T-helper 17 cell (primary cell): ENCODE results near the gene FLNB. TPM values are rescaled to one million over a fixed set of nuclear protein-coding genes. Genes with fewer than 3 reads are reported as not detected.

Experiments used
- ATAC-seq: fragments of 150-1000 bp; cut with Tn5 transposase; 2 replicates; pipeline ENCODE4 v1.10.0; 2021; ENCODE audit warnings: mild to moderate bottlenecking, moderate library complexity
- DNase-seq, 3 donors: peaks; one replicate each; pipeline versions ENCODE4 v3.0.0 to v3.0.0-alpha.2; 2020 to 2021
- H3K9me3 ChIP-seq: one replicate; pipeline ENCODE4 v1.7.0; 2013; ENCODE audit warnings: low read length, mild to moderate bottlenecking; ENCODE audit not compliant: control insufficient read depth, poor library complexity, severe bottlenecking
- H3K27ac Mint-ChIP-seq: one replicate; pipeline ENCODE4 v1.8.0; 2022; ENCODE audit warnings: mild to moderate bottlenecking, moderate library complexity, mixed read lengths
- H3K27me3 Mint-ChIP-seq: one replicate; pipeline ENCODE4 v1.8.0; 2022; ENCODE audit warnings: mixed read lengths
- H3K36me3 Mint-ChIP-seq: one replicate; pipeline ENCODE4 v1.8.0; 2022; ENCODE audit warnings: low read depth, mixed read lengths
- H3K4me1 Mint-ChIP-seq: one replicate; pipeline ENCODE4 v1.8.0; 2022; ENCODE audit warnings: mild to moderate bottlenecking, mixed read lengths
- H3K4me3 Mint-ChIP-seq: one replicate; pipeline ENCODE4 v1.8.0; 2022; ENCODE audit warnings: mild to moderate bottlenecking, moderate library complexity, mixed read lengths
- total RNA-seq, 4 donors: library from RNA in 2 of 4; stranded (reverse) in 2 of 4; gene quantifications; one replicate each; pipeline ENCODE4 v1.2.3 and lab custom pipeline; 2022 to 2026

Gene FLNB
- total RNA-seq, 2 donors from 2014 or later = 41.1 to 42.5 TPM

GRCh38 chr3:58063022-58063815 is 55.0 kb downstream of the FLNB start:
- Mint-ChIP-seq H3K27me3 (no peaks in the 10 kb centered on the region), H3K36me3 (no peaks in the 10 kb centered on the region), H3K4me1 (peaks cover 9% of the 10 kb centered on the region), H3K4me3 (no peak overlapping the region), H3K27ac (no peak overlapping the region)
- DNase-seq (no peak), ATAC-seq (no peak)
- H3K9me3 ChIP-seq = no peaks in the 10 kb centered on the region

GRCh38 chr3:58064923-58065638 is 56.9 kb downstream of the FLNB start:
- H3K27ac Mint-ChIP-seq = peak overlapping the region; percentile 34
- no peaks in the 10 kb centered on the region for H3K27me3 Mint-ChIP-seq
- no peak overlapping the region for H3K4me3 Mint-ChIP-seq
- DNase-seq (no peak), ATAC-seq (no peak)
- no peaks in the 10 kb centered on the region for H3K9me3 ChIP-seq
- peaks cover 11% of the 10 kb centered on the region for H3K4me1 Mint-ChIP-seq
- H3K36me3 Mint-ChIP-seq = no peaks in the 10 kb centered on the region

- H3K4me1 Mint-ChIP-seq = peaks cover 11% of the 10 kb centered on the region
- H3K36me3 Mint-ChIP-seq = no peaks in the 10 kb centered on the region
- H3K9me3 ChIP-seq = no peaks in the 10 kb centered on the region
- no peak for DNase-seq
- H3K27me3 Mint-ChIP-seq = no peaks in the 10 kb centered on the region
- ATAC-seq = no peak
- no peak overlapping the region for H3K4me3 Mint-ChIP-seq
- peak overlapping the region; percentile 34 for H3K27ac Mint-ChIP-seq
Measured at GRCh38 chr3:58065700-58066167, 57.5 kb downstream of the FLNB start.

GRCh38 chr3:58066842-58067241 is 58.6 kb downstream of the FLNB start:
- no peak for DNase-seq
- no peaks in the 10 kb centered on the region for H3K36me3 Mint-ChIP-seq
- H3K9me3 ChIP-seq = no peaks in the 10 kb centered on the region
- no peaks in the 10 kb centered on the region for H3K27me3 Mint-ChIP-seq
- no peak overlapping the region for H3K4me3 Mint-ChIP-seq
- ATAC-seq = no peak
- H3K4me1 Mint-ChIP-seq = peaks cover 11% of the 10 kb centered on the region
- no peak overlapping the region for H3K27ac Mint-ChIP-seq

GRCh38 chr3:58068122-58068809 is 60.0 kb downstream of the FLNB start:
- no peaks in the 10 kb centered on the region for H3K9me3 ChIP-seq
- Mint-ChIP-seq H3K36me3 (no peaks in the 10 kb centered on the region), H3K4me1 (peaks cover 8% of the 10 kb centered on the region), H3K27me3 (no peaks in the 10 kb centered on the region), H3K4me3 (no peak overlapping the region), H3K27ac (no peak overlapping the region)
- ATAC-seq (no peak), DNase-seq (no peak)

- Mint-ChIP-seq H3K27me3 (no peaks in the 10 kb centered on the region), H3K27ac (no peak overlapping the region), H3K4me1 (peaks cover 19% of the 10 kb centered on the region), H3K36me3 (no peaks in the 10 kb centered on the region), H3K4me3 (no peak overlapping the region)
- no peaks in the 10 kb centered on the region for H3K9me3 ChIP-seq
- no peak for ATAC-seq
- DNase-seq = no peak
Measured at GRCh38 chr3:58071480-58071971, 63.3 kb downstream of the FLNB start.

GRCh38 chr3:58072052-58072762 is 64.0 kb downstream of the FLNB start:
- DNase-seq (no peak), ATAC-seq (no peak)
- Mint-ChIP-seq H3K4me3 (no peak overlapping the region), H3K36me3 (no peaks in the 10 kb centered on the region), H3K27ac (no peak overlapping the region), H3K4me1 (peaks cover 15% of the 10 kb centered on the region), H3K27me3 (no peaks in the 10 kb centered on the region)
- H3K9me3 ChIP-seq = no peaks in the 10 kb centered on the region

- Mint-ChIP-seq H3K4me1 (peaks cover 15% of the 10 kb centered on the region), H3K27me3 (no peaks in the 10 kb centered on the region), H3K27ac (no peak overlapping the region), H3K36me3 (no peaks in the 10 kb centered on the region), H3K4me3 (no peak overlapping the region)
- ATAC-seq = no peak
- no peak for DNase-seq
- no peaks in the 10 kb centered on the region for H3K9me3 ChIP-seq
Measured at GRCh38 chr3:58072763-58073130, 64.5 kb downstream of the FLNB start.

GRCh38 chr3:58073301-58074108 is 65.3 kb downstream of the FLNB start:
- H3K4me3 Mint-ChIP-seq = no peak overlapping the region
- ATAC-seq = no peak
- peak overlapping the region; percentile 56 for H3K27ac Mint-ChIP-seq
- H3K27me3 Mint-ChIP-seq = no peaks in the 10 kb centered on the region
- no peaks in the 10 kb centered on the region for H3K36me3 Mint-ChIP-seq
- no peak for DNase-seq
- no peaks in the 10 kb centered on the region for H3K9me3 ChIP-seq
- H3K4me1 Mint-ChIP-seq = peaks cover 14% of the 10 kb centered on the region

GRCh38 chr3:58074116-58074715 is 66.0 kb downstream of the FLNB start:
- DNase-seq (no peak), ATAC-seq (peak; percentile 20)
- Mint-ChIP-seq H3K4me3 (no peak overlapping the region), H3K27me3 (no peaks in the 10 kb centered on the region), H3K4me1 (peaks cover 11% of the 10 kb centered on the region), H3K27ac (peak overlapping the region; percentile 56), H3K36me3 (peaks cover 2% of the 10 kb centered on the region)
- H3K9me3 ChIP-seq = no peaks in the 10 kb centered on the region

GRCh38 chr3:58074997-58075396 is 66.8 kb downstream of the FLNB start:
- H3K27ac Mint-ChIP-seq = no peak overlapping the region
- ATAC-seq = peak; percentile 51

More at GRCh38 chr3:58074997-58075396, 66.8 kb downstream of the FLNB start:
- Mint-ChIP-seq H3K4me3 (no peak overlapping the region), H3K4me1 (peaks cover 11% of the 10 kb centered on the region), H3K27me3 (no peaks in the 10 kb centered on the region), H3K36me3 (peaks cover 4% of the 10 kb centered on the region)
- DNase-seq = no peak
- no peaks in the 10 kb centered on the region for H3K9me3 ChIP-seq
